ENCODE results near the gene APOBEC3G.
A peak's percentile ranks its signal among the peaks of the same experiment; 100 is the strongest.
"Not testable (repeated sequence)": the region's sequence is repeated elsewhere in the genome, so short reads cannot be mapped to it uniquely, and the experiment has no call there.

The APOBEC3G gene

GRCh38 chr22:39077026-39077840 lies at the start of gene APOBEC3G:
Gene APOBEC3G, plus strand, starts transcription at chr22:39077275. Its CDS starts 87 bp downstream, at chr22:39077362.
- peak in 3 of 56 donors; percentile 4 to 10 (median 6) for DNase-seq

DNA sequence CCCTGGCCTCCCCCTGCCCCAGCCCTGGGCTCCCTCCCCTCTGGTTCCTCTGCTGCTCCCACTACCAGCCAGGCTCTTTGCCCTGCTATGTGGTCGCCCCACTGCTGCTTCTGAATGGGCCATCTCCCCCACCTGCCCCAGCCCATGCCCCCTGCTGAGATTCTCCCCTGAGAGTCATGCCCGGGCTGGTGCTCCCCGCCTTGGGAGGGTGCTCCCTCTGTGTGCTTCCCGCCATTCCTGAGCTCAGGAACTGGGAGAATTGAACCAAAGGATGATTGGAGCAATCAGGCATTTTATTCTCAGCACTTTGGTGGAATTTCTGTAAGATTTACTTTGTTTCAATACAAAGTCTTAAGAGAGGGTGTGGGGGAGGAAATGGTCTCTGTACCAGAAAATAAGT lies 49.4 kb upstream of the APOBEC3G start:
- DNase-seq = no peak

- DNase-seq = no peak
Measured at GRCh38 chr22:39028281-39028680, 48.8 kb upstream of the APOBEC3G start.

GRCh38 chr22:39029227-39029626 lies 47.8 kb upstream of the APOBEC3G start:
- DNase-seq = no peak

GRCh38 chr22:39030705-39031104 lies 46.4 kb upstream of the APOBEC3G start:
- no peak for DNase-seq

- not testable (repeated sequence) for DNase-seq
Measured at GRCh38 chr22:39031434-39032295, 45.4 kb upstream of the APOBEC3G start.

- DNase-seq = not testable (repeated sequence)
Measured at GRCh38 chr22:39037071-39037470, 40.0 kb upstream of the APOBEC3G start.

DNA sequence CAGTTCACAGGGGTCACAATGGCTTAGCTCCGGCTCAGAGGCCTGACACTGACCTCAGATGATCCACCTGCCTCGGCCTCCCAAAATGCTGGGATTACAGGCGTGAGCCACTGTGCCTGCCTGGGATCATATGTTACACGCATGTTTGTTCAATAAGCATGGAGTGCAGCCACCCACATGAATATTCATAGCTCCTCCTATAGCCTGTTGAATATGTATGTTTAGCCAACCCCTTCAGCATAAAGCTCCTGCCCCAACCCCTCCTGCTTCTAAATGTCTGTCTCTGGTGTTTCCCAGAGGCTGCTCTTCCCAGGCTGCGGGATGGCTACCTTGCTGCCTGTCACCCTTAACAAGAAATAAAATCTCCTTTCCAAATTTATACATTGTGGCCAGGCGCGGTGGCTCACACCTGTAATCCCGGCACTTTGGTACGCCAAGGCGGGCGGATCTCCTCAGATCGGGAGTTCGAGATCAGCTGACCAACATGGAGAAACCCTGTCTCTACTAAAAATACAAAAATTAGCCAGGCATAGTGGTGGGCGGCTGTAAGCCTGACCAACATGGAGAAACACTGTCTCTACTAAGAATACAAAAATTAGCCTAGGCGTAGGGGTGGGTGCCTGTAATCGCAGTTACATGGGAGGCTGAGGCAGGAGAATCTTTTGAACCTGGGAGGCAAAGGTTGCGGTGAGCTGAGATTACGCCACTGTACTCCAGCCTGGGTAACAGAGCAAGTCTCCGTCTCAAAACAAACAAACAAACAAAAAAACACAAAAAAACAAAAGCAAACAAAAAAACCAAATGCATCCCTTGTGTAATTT lies 37.6 kb upstream of the APOBEC3G start:
- no peak for DNase-seq

DNA sequence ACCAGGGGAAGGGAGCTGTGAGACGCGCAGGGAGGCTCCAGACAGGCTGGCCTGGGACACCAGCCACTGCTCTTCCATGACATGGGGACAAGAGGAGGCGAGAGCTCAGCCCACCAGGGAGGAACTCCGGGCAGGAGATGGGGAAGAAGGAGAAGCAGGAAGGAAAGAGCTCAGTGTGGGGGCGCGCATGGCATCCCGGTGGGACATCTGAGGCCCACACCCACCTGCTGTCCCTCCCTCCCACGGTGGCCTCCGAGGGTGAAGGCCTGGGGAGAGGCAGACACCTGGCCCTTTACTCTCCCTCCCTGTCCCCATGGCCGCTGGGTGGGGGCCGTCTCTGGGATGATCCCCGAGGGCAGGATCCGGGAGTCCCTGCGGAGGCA lies 36.9 kb upstream of the APOBEC3G start:
- DNase-seq = not testable (repeated sequence)

DNA sequence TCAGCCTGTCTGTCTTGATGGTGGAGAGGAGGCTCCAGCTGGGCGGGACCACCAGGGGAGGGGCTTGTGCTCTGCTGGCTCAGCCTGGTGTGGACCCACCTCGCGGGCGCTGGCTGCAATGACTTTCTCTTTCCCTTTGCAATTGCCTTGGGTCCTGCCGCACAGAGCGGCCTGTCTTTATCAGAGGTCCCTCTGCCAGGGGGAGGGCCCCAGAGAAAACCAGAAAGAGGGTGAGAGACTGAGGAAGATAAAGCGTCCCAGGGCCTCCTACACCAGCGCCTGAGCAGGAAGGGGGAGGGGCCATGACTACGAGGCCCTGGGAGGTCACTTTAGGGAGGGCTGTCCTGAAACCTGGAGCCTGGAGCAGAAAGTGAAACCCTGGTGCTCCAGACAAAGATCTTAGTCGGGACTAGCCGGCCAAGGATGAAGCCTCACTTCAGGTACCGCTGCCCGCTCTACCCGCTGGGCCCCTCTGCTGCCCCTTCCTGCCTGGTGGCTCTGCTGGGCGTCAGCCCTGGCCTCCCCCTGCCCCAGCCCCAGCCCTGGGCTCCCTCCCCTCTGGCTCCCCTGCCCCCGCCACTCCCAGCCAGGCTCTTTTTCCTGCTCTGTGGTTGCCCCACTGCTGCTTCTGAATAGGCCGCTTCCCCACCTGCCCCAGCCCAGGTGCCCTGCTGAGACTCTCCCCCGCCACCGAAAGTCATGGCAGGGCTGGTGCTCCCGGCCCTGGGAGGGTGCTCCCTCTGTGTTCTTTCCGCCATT lies 36.4 kb upstream of the APOBEC3G start, which contains the start of gene APOBEC3F:
APOBEC3F (plus strand) TSS at position 327 of the 759 bp plus-strand sequence; CDS start at position 424, 97 bp downstream.
- peak in 3 of 56 donors; percentile 9 to 40 (median 15) for DNase-seq

- no peak for DNase-seq
Measured at GRCh38 chr22:39041908-39042307, 35.2 kb upstream of the APOBEC3G start.

GRCh38 chr22:39043063-39043462 lies 34.0 kb upstream of the APOBEC3G start:
- not testable (repeated sequence) for DNase-seq

GRCh38 chr22:39045136-39045535 lies 31.9 kb upstream of the APOBEC3G start:
- DNase-seq = not testable (repeated sequence)

DNA sequence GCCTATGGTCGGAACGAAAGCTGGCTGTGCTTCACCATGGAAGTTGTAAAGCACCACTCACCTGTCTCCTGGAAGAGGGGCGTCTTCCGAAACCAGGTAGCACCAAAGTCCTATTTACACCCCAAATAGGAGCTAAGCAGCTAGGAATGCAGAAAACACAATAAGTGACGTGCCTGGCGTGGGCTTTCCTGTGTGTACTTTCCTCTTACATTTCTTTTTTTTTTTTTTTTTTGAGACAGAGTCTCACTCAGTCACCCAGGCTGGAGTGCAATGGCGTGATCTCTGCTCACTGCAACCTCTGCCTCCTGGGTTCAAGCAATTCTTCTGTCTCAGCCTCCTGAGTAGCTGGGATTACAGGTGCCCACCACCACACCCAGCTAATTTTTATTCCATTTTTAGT lies 27.6 kb upstream of the APOBEC3G start:
- not testable (repeated sequence) for DNase-seq

DNA sequence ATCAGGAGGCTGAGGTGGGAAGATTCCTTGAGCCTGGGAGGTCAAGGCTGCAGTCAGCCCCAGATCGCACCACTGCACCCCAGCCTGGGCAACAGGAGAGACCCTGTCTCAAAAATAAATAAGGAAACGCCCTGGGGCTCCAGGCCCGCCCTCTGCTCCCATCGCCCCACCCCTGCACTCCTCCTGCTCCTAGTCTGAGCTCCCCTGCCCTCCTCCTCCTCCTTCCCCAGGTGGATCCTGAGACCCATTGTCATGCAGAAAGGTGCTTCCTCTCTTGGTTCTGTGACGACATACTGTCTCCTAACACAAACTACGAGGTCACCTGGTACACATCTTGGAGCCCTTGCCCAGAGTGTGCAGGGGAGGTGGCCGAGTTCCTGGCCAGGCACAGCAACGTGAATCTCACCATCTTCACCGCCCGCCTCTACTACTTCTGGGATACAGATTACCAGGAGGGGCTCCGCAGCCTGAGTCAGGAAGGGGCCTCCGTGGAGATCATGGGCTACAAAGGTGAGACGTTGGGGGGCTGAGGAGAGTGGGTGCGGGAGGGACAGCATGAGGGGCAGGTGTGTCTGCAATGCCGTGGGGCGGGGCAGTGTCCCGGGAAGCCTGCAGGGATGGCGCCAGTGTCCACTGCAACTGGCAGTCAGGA lies 25.1 kb upstream of the APOBEC3G start:
- not testable (repeated sequence) for DNase-seq

DNA sequence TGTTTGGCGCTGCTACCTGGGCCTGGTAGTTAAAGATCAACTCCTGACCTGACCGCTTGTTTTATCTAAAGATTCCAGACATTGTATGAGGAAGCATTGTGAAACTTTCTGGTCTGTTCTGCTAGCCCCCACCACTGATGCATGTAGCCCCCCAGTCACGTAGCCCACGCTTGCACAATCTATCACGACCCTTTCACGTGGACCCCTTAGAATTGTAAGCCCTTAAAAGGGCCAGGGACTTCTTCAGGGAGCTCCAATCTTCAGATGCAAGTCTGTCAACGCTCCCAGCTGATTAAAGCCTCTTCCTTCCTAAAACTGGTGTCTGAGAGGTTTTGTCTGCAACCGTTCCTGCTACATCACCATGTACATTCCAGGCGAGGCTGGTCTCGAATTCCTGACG lies 21.4 kb upstream of the APOBEC3G start:
- no peak for DNase-seq

DNA sequence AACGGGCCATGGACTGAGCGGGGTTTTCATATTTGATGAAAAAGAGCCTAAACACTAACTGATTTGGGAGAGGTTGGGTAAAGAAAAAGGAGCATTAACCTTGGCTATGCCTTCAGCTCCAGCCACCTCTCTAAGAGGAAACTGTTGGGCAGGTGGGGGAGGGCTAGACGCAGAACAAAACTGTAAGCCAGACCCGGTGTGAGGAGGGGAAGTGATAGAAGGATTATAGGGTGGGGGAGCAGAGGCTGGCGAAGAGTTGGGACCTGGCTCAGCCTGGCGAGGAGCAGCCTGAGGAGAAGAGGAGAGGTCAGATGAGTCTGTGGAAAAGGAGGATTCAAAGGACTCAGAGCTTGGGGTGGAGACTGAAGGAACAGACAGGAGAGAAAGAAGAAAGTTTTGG lies 15.8 kb upstream of the APOBEC3G start:
- not testable (repeated sequence) for DNase-seq

- DNase-seq = not testable (repeated sequence)
Measured at GRCh38 chr22:39061951-39062350, 15.1 kb upstream of the APOBEC3G start.

DNA sequence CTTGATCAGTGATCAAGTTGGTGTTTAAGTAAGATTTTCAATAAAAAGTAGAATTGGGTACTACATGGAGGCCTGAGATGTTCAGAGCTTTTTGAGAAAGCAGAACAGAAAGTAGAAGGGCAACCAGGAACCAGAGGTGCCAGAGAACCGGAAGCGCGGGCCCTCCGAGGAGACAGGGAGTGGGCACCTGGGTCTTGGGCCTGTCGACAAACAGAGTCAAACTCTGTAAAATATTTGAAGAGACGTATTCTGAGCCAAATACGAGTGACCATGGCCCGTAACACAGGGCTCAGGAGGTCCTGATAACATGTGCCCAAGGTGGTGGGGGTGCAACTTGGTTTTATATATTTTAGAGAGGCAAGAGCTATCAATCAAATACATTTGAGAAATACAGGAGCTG lies 13.2 kb upstream of the APOBEC3G start:
- DNase-seq = not testable (repeated sequence)

Measured in nucleus accumbens (tissue), 56 donors.